GM12878 (cell line): ENCODE data around the gene APOO. TPM values are rescaled to one million over a fixed set of nuclear protein-coding genes. Genes with fewer than 3 reads are reported as not detected.

Experiments
- ATAC-seq: fragments of 200-7000 bp; cut with Tn5 transposase; 3 replicates; pipeline ENCODE4 v1.9.1; 2020; ENCODE audit warnings: mild to moderate bottlenecking, moderate library complexity
- BruUV-seq: library from RNA; stranded (reverse); fragments of 400-500 nt; replicated peaks from 2 replicates; lab custom pipeline; 2021; lab: Mats Ljungman, UMichigan
- CTCF ChIA-PET: fragments of 300-600 bp; sonication (Branson Sonifier 250); formaldehyde crosslinking; extraction: SDS; loops from one replicate; lab custom pipeline; 2021; ENCODE audit warnings: inconsistent platforms; lab: Yijun Ruan, JAX
- POLR2A ChIA-PET: fragments of 350-600 bp; formaldehyde crosslinking; extraction: SDS; loops from one replicate; lab custom pipeline; 2021; ENCODE audit warnings: inconsistent platforms; lab: Charles Lee
- RAD21 ChIA-PET: fragments of 300-600 bp; sonication (Branson Sonifier 250); formaldehyde crosslinking; loops from one replicate; lab custom pipeline; 2023; ENCODE audit warnings: antibody characterized with exemption; ENCODE audit not compliant: unreplicated experiment; lab: Charles Lee
- SMC1A ChIA-PET: fragments of 300-600 bp; sonication (Branson Sonifier 250); formaldehyde crosslinking; loops from one replicate; lab custom pipeline; 2023; ENCODE audit not compliant: unreplicated experiment, uncharacterized antibody; lab: Charles Lee
- DNase-seq: peaks from one replicate; pipeline ENCODE4 v3.0.0-alpha.2; 2011; ENCODE audit warnings: low read depth, low spot score
- FAIRE-seq: peaks from 3 replicates; lab custom pipeline; 2011; peaks lifted over from hg19 to GRCh38; lab: Jason Lieb, UNC
- H2AFZ ChIP-seq: 2 replicates; pipeline ENCODE4 v1.6.0; 2011; ENCODE audit warnings: low read depth, low read length, control low read depth; ENCODE audit not compliant: control insufficient read depth
- H3K27ac ChIP-seq: 2 replicates; pipeline ENCODE4 v1.5.1; 2011; ENCODE audit warnings: control low read depth; ENCODE audit not compliant: control insufficient read depth, insufficient read depth
- H3K27me3 ChIP-seq, 2 experiments: replicated peaks in 1 of 2; 2 replicates each; pipeline versions ENCODE4 v1.6.0 to v1.6.1; 2011; ENCODE audit warnings: low read length in 1 of 2; ENCODE audit not compliant: control insufficient read depth in 2 of 2, insufficient read depth in 2 of 2
- H3K36me3 ChIP-seq, 2 experiments: 2 replicates each; pipeline ENCODE4 v1.5.1; 2011; ENCODE audit warnings: low read length in 1 of 2; ENCODE audit not compliant: control insufficient read depth in 2 of 2, insufficient read depth in 2 of 2
- H3K4me1 ChIP-seq: 2 replicates; pipeline ENCODE4 v1.6.1; 2011; ENCODE audit warnings: mild to moderate bottlenecking, low read length, moderate library complexity, mixed read lengths; ENCODE audit not compliant: control insufficient read depth, insufficient read depth
- H3K4me2 ChIP-seq: 2 replicates; pipeline ENCODE4 v1.6.0; 2011; ENCODE audit warnings: control low read depth; ENCODE audit not compliant: control insufficient read depth, insufficient read depth
- H3K4me3 ChIP-seq: fragments of 200-600 bp; sonication (generic); 2 replicates; pipeline ENCODE4 v1.5.1; 2016
- H3K79me2 ChIP-seq: 2 replicates; pipeline ENCODE4 v1.6.0; 2011; ENCODE audit warnings: low read length; ENCODE audit not compliant: control insufficient read depth, insufficient read depth
- H3K9ac ChIP-seq: 2 replicates; pipeline ENCODE4 v1.8.0; 2011; ENCODE audit warnings: low read length, control low read depth, mixed read lengths; ENCODE audit not compliant: control insufficient read depth, insufficient read depth
- H3K9me3 ChIP-seq: replicated peaks from 3 replicates; pipeline ENCODE4 v1.5.1; 2011; ENCODE audit warnings: mild to moderate bottlenecking, low read length; ENCODE audit not compliant: control insufficient read depth, insufficient read depth
- H4K20me1 ChIP-seq: 2 replicates; pipeline ENCODE4 v1.6.0; 2011; ENCODE audit not compliant: control insufficient read depth, insufficient read depth
- ATF7 ChIP-seq: fragments of 450-650 bp; IDR thresholded peaks from 2 replicates; pipeline ENCODE4 v1.6.1; 2016; ENCODE audit warnings: low read depth, mild to moderate bottlenecking
- HDAC2 ChIP-seq: fragments of 200-600 bp; sonication (generic); IDR thresholded peaks from 2 replicates; pipeline ENCODE4 v1.6.1; 2017
- HDAC6 ChIP-seq: fragments of 200-600 bp; sonication (generic); IDR thresholded peaks from one replicate; pipeline ENCODE4 v1.8.0; 2017; ENCODE audit warnings: antibody characterized with exemption; ENCODE audit not compliant: unreplicated experiment
- IRF4 ChIP-seq: IDR thresholded peaks from 2 replicates; pipeline ENCODE4 v1.6.1; 2011; ENCODE audit warnings: low read depth, low read length
- MTA3 ChIP-seq: IDR thresholded peaks from 2 replicates; pipeline ENCODE4 v1.6.1; 2012; ENCODE audit warnings: low read length, inconsistent platforms, borderline replicate concordance
- MYB ChIP-seq: fragments of 150-350 bp; IDR thresholded peaks from 2 replicates; pipeline ENCODE4 v1.6.1; 2014; ENCODE audit warnings: mild to moderate bottlenecking, low read depth, low read length, borderline replicate concordance
- MYC ChIP-seq: IDR thresholded peaks from 2 replicates; pipeline ENCODE4 v1.6.1; 2011; ENCODE audit warnings: mild to moderate bottlenecking, low read length, moderate library complexity, inconsistent platforms; ENCODE audit not compliant: insufficient read depth, insufficient replicate concordance, insufficient read length, severe bottlenecking
- RELA ChIP-seq: fragments of 450-650 bp; IDR thresholded peaks from 2 replicates; pipeline ENCODE4 v1.8.0; 2014; ENCODE audit warnings: borderline replicate concordance; ENCODE audit not compliant: partially characterized antibody
- SIX5 ChIP-seq: IDR thresholded peaks from 2 replicates; pipeline ENCODE4 v1.6.1; 2011; ENCODE audit warnings: mild to moderate bottlenecking, low read depth, low read length, moderate library complexity; ENCODE audit not compliant: severe bottlenecking
- TCF3 ChIP-seq: IDR thresholded peaks from 2 replicates; pipeline ENCODE4 v1.6.1; 2012; ENCODE audit warnings: low read depth, mild to moderate bottlenecking, low read length, borderline replicate concordance; ENCODE audit not compliant: insufficient read depth
- ZNF622 ChIP-seq: fragments of 450-650 bp; IDR thresholded peaks from 2 replicates; pipeline ENCODE4 v1.6.1; 2017; ENCODE audit warnings: mild to moderate bottlenecking, inconsistent platforms
- WGBS: methylation state at CpG from one replicate; pipeline ENCODE4 v1.1.6; 2016; ENCODE audit warnings: low lambda C conversion rate; ENCODE audit not compliant: insufficient replicate concordance, insufficient coverage; ENCODE audit errors: missing lambda C conversion rate; 5-methylcytosine and 5-hydroxymethylcytosine counted together
- in situ Hi-C: fragments of 300-500 bp; cut with MboI; formaldehyde crosslinking; loops from 9 replicates; pipeline ENCODE4 v1.14.3; 2018; ENCODE audit warnings: mixed read lengths
- intact Hi-C: fragments of 100-400 bp; cut with micrococcal nuclease; formaldehyde crosslinking; loops from one replicate; pipeline ENCODE4 v1.14.2; 2022; ENCODE audit not compliant: unreplicated experiment
- polyA plus RNA-seq, 11 experiments: library from polyadenylated mRNA; depleted of rRNA in 4 of 11; unstranded in 6 of 11; stranded (reverse) in 5 of 11; fragments of >200 nt; fragmentation: Nextera tagmentation in 4 of 11; fragmentation: Illumina TruSeq in 1 of 11; extraction: Ambion mirVana in 4 of 11; extraction: Trizol in 1 of 11; gene quantifications; 1 replicate in 1 of 11; 2 replicates in 10 of 11; pipeline versions ENCODE4 v1.2.1 to v1.2.3, GENCODE V29; 2011 to 2016; ENCODE audit warnings: inconsistent platforms in 2 of 11, missing spikeins in 2 of 11, low read depth in 1 of 11
- total RNA-seq, 4 experiments: library from RNA; depleted of rRNA in 3 of 4; stranded (reverse); fragments of >200 nt in 3 of 4; fragmentation: Illumina TruSeq in 1 of 4; extraction: Trizol in 1 of 4; gene quantifications; 2 replicates each; pipeline versions ENCODE4 v1.2.1 to v1.2.3, GENCODE V29; 2013 to 2021
- TF ChIP-seq, protein P1 (sequence below): fragments of 450-650 bp; formaldehyde crosslinking; IDR thresholded peaks from 2 replicates; pipeline ENCODE4 v1.4.0; 2022; ENCODE audit warnings: mild to moderate bottlenecking, moderate library complexity
- TF ChIP-seq, protein P2 (sequence below): fragments of 450-650 bp; IDR thresholded peaks from 2 replicates; pipeline ENCODE4 v1.6.1; 2016; ENCODE audit warnings: mild to moderate bottlenecking, moderate library complexity, borderline replicate concordance

APOO gene
- total and polyA plus RNA-seq, 10 of the 15 experiments (the other 5 are each of a cell fraction or from before 2014, with no cell fraction given) = 20.7 to 68.7 (median 35.5) TPM

GRCh38 chrX:23887918-23888317 is 19.8 kb downstream of the APOO start:
- H3K79me2 ChIP-seq = no peaks in the 10 kb centered on the region
- H3K4me2 ChIP-seq = no peak overlapping the region
- no peaks in the 10 kb centered on the region; the same call in 2 of the 3 replicates for H3K9me3 ChIP-seq
- H4K20me1 ChIP-seq = no peaks in the 10 kb centered on the region
- H2AFZ ChIP-seq = no peak overlapping the region
- ChIA-PET CTCF (interaction anchor here (1.5 to 2.8 kb wide), 2 partner anchors 14 to 194 kb away, joined by 3 to 14 read pairs; no protein-coding TSS in a partner anchor), RAD21 (interaction anchor here (1.0 kb wide), 1 partner anchor 14 kb away, joined by 6 read pairs; no protein-coding TSS in a partner anchor), SMC1A (interaction anchor here (0.9 to 2.6 kb wide), 5 partner anchors 9 to 107 kb away, joined by 3 to 13 read pairs (median 7); no protein-coding TSS in a partner anchor), POLR2A (no interaction called here)
- in situ Hi-C loops (no loop called here), intact Hi-C loops (no loop called here)
- DNase-seq (no peak), FAIRE-seq (no peak), ATAC-seq (no peak)
- H3K36me3 ChIP-seq = no peaks in the 10 kb centered on the region
- no peaks in the 10 kb centered on the region for H3K27me3 ChIP-seq
- WGBS = 85% methylated on average over 4 of the region's 4 CpGs
- H3K4me3 ChIP-seq = no peak overlapping the region
- no peaks in the 10 kb centered on the region for H3K4me1 ChIP-seq
- H3K9ac ChIP-seq = no peak overlapping the region
- BruUV-seq = no TSS peak
- no peak overlapping the region for H3K27ac ChIP-seq
- TF ChIP-seq SIX5 (no peak), RELA (no peak), TCF3 (no peak), HDAC2 (no peak), ATF7 (no peak), IRF4 (no peak), MYC (no peak), ZNF622 (no peak), MYB (no peak), MTA3 (no peak), HDAC6 (no peak)
- TF ChIP-seq, protein P1, sequence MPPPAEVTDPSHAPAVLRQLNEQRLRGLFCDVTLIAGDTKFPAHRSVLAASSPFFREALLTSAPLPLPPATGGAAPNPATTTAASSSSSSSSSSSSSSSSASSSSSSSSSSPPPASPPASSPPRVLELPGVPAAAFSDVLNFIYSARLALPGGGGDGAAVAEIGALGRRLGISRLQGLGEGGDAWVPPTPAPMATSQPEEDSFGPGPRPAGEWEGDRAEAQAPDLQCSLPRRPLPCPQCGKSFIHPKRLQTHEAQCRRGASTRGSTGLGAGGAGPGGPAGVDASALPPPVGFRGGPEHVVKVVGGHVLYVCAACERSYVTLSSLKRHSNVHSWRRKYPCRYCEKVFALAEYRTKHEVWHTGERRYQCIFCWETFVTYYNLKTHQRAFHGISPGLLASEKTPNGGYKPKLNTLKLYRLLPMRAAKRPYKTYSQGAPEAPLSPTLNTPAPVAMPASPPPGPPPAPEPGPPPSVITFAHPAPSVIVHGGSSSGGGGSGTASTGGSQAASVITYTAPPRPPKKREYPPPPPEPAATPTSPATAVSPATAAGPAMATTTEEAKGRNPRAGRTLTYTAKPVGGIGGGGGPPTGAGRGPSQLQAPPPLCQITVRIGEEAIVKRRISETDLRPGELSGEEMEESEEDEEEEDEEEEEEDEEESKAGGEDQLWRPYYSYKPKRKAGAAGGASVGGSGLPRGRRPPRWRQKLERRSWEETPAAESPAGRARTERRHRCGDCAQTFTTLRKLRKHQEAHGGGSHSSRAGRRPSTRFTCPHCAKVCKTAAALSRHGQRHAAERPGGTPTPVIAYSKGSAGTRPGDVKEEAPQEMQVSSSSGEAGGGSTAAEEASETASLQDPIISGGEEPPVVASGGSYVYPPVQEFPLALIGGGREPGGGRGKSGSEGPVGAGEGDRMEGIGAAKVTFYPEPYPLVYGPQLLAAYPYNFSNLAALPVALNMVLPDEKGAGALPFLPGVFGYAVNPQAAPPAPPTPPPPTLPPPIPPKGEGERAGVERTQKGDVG (CRISPR knock-in tag) = no peak
- TF ChIP-seq, protein P2, sequence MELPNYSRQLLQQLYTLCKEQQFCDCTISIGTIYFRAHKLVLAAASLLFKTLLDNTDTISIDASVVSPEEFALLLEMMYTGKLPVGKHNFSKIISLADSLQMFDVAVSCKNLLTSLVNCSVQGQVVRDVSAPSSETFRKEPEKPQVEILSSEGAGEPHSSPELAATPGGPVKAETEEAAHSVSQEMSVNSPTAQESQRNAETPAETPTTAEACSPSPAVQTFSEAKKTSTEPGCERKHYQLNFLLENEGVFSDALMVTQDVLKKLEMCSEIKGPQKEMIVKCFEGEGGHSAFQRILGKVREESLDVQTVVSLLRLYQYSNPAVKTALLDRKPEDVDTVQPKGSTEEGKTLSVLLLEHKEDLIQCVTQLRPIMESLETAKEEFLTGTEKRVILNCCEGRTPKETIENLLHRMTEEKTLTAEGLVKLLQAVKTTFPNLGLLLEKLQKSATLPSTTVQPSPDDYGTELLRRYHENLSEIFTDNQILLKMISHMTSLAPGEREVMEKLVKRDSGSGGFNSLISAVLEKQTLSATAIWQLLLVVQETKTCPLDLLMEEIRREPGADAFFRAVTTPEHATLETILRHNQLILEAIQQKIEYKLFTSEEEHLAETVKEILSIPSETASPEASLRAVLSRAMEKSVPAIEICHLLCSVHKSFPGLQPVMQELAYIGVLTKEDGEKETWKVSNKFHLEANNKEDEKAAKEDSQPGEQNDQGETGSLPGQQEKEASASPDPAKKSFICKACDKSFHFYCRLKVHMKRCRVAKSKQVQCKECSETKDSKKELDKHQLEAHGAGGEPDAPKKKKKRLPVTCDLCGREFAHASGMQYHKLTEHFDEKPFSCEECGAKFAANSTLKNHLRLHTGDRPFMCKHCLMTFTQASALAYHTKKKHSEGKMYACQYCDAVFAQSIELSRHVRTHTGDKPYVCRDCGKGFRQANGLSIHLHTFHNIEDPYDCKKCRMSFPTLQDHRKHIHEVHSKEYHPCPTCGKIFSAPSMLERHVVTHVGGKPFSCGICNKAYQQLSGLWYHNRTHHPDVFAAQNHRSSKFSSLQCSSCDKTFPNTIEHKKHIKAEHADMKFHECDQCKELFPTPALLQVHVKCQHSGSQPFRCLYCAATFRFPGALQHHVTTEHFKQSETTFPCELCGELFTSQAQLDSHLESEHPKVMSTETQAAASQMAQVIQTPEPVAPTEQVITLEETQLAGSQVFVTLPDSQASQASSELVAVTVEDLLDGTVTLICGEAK = no peak
